Lower lobe of right lung (tissue), 2 donors: Measurements from ENCODE around the gene HPS4. TPM values are rescaled to one million over a fixed set of nuclear protein-coding genes. Genes with fewer than 3 reads are reported as not detected.

Source experiments
- ATAC-seq, 2 donors: fragments of 200-7000 bp; cut with Tn5 transposase; one replicate each; pipeline ENCODE4 v1.9.1; 2020 to 2022; ENCODE audit warnings: mild to moderate bottlenecking in 2 of 2, moderate library complexity in 2 of 2
- DNase-seq: peaks from one replicate; pipeline ENCODE4 v3.0.0-alpha.2; 2020
- H3K27ac ChIP-seq: fragments of 200-600 bp; one replicate; pipeline ENCODE4 v1.8.0; 2022
- H3K27me3 ChIP-seq: fragments of 200-600 bp; one replicate; pipeline ENCODE4 v1.8.0; 2022; ENCODE audit warnings: low read depth
- H3K36me3 ChIP-seq: fragments of 200-600 bp; one replicate; pipeline ENCODE4 v1.8.0; 2022; ENCODE audit warnings: mild to moderate bottlenecking
- H3K4me1 ChIP-seq: fragments of 200-600 bp; one replicate; pipeline ENCODE4 v1.8.0; 2022
- H3K4me3 ChIP-seq: fragments of 200-600 bp; one replicate; pipeline ENCODE4 v1.8.0; 2022; ENCODE audit warnings: mild to moderate bottlenecking
- H3K9me3 ChIP-seq: fragments of 200-600 bp; one replicate; pipeline ENCODE4 v1.8.0; 2022
- intact Hi-C: fragments of 100-400 bp; cut with DNase I; formaldehyde crosslinking; loops from one replicate; pipeline ENCODE4 v1.11.0; 2022
- total RNA-seq: library from RNA; stranded (reverse); fragmentation: NEBNext Ultra II Directional; extraction: Animal tissue kit (Norgen Biotek cat#: 25700); gene quantifications from one replicate; pipeline ENCODE4 v1.2.1, GENCODE V29; 2021
- TF ChIP-seq, protein P1 (sequence below): fragments of 200-600 bp; IDR thresholded peaks from one replicate; pipeline ENCODE4 v1.8.0; 2022; ENCODE audit warnings: antibody characterized with exemption, mild to moderate bottlenecking
- donor health status: DM: no; HTN: yes; CAD: no; lungs with severe emphysema.

Gene HPS4
- total RNA-seq, 1 donor from 2014 or later: 39.8 TPM

DNA sequence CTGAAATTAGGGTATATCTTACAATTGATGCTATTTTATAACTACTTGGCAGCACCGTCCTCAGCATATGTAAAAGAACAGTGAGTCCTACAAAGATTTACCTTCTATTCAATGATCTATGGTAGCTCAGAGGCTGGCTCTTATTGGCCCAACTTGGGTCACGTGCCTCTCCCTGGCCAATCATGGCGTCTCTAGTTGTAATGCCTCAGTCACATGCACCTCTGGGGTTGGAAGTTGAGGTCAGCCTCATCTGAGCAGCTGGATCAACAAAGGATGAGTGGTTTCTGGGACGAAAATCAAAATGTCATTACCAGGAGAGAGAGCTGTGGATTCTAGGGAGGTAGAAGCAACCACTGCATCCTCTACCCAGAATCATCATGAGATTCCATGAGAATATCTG, 77.5 kb downstream of the HPS4 start:
- Histone ChIP-seq H3K9me3 (no peaks in the 10 kb centered on the region), H3K4me3 (no peak overlapping the region), H3K27ac (no peak overlapping the region), H3K27me3 (peaks cover 5% of the 10 kb centered on the region), H3K36me3 (no peaks in the 10 kb centered on the region), H3K4me1 (no peaks in the 10 kb centered on the region)
- intact Hi-C loops: no loop called here
- ATAC-seq (no peak), DNase-seq (no peak)
- TF ChIP-seq, protein P1, sequence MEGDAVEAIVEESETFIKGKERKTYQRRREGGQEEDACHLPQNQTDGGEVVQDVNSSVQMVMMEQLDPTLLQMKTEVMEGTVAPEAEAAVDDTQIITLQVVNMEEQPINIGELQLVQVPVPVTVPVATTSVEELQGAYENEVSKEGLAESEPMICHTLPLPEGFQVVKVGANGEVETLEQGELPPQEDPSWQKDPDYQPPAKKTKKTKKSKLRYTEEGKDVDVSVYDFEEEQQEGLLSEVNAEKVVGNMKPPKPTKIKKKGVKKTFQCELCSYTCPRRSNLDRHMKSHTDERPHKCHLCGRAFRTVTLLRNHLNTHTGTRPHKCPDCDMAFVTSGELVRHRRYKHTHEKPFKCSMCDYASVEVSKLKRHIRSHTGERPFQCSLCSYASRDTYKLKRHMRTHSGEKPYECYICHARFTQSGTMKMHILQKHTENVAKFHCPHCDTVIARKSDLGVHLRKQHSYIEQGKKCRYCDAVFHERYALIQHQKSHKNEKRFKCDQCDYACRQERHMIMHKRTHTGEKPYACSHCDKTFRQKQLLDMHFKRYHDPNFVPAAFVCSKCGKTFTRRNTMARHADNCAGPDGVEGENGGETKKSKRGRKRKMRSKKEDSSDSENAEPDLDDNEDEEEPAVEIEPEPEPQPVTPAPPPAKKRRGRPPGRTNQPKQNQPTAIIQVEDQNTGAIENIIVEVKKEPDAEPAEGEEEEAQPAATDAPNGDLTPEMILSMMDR: no peak

- H3K36me3 ChIP-seq: no peaks in the 10 kb centered on the region
- H3K9me3 ChIP-seq: no peaks in the 10 kb centered on the region
- no peak overlapping the region for H3K27ac ChIP-seq
- H3K27me3 ChIP-seq: peaks cover 4% of the 10 kb centered on the region
- ATAC-seq (peak in 1 of 2 donors; percentile 26), DNase-seq (no peak)
- no peaks in the 10 kb centered on the region for H3K4me1 ChIP-seq
- intact Hi-C loops: no loop called here
- TF ChIP-seq, protein P1: no peak
- no peak overlapping the region for H3K4me3 ChIP-seq
Observed at GRCh38 chr22:26404851-26405421, 78.6 kb downstream of the HPS4 start.

DNA sequence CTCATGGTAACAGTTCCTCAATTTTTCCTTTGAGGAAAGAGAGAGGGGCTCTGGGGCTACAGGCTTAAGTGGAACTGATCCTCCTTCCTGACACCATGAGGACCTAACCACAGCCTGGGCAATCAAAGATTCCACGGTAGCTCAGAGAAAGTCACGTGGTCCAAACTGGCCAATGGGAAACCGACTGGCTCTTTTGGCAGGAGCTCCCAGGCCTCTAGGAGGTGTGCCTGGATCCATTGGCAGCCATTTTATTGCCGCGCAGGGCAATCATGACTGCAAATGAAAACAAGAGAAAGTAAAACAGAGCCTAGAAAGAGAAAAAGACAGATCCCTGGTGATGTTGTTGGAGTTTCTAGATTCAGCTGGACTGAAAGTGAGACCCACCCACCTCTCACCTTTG, 81.9 kb downstream of the HPS4 start:
- TF ChIP-seq, protein P1: no peak
- no peak overlapping the region for H3K4me3 ChIP-seq
- H3K27me3 ChIP-seq: no peaks in the 10 kb centered on the region
- no peak overlapping the region for H3K27ac ChIP-seq
- no peaks in the 10 kb centered on the region for H3K9me3 ChIP-seq
- H3K4me1 ChIP-seq: no peaks in the 10 kb centered on the region
- intact Hi-C loops: no loop called here
- ATAC-seq (no peak), DNase-seq (no peak)
- no peaks in the 10 kb centered on the region for H3K36me3 ChIP-seq

Other genes with a start within 250 kb of the HPS4 start
- 1.5 TPM for gene ASPHD2, start 54.5 kb downstream of the HPS4 start, total RNA-seq
- 18.1 TPM for gene SRRD, start 94 bp upstream of the HPS4 start, total RNA-seq
- gene TFIP11, start 28.7 kb upstream of the HPS4 start, total RNA-seq: 28.4 TPM
- 63.1 TPM for gene TPST2, start 106.3 kb upstream of the HPS4 start, total RNA-seq
- gene CRYBB1, start 134.2 kb upstream of the HPS4 start, total RNA-seq: 1.4 TPM
- not detected for gene CRYBA4, start 138.2 kb upstream of the HPS4 start, total RNA-seq
- gene MIAT, start 173.8 kb upstream of the HPS4 start, total RNA-seq: 6.8 TPM